HG03060 (cell line): ENCODE measurements around the gene DIP2B.

Source experiments
- ATAC-seq: cut with Tn5 transposase; IDR thresholded peaks from one replicate; pipeline ENCODE4 v1.9.1; 2021; ENCODE audit warnings: low read depth, moderate number of reproducible peaks; ENCODE audit not compliant: unreplicated experiment

Gene DIP2B

GRCh38 chr12:50573271-50573670, 68.5 kb downstream of the DIP2B start:
- ATAC-seq, result no peak

- no peak for ATAC-seq
These were observed 70.0 kb downstream of the DIP2B start for GRCh38 chr12:50574601-50575348.

- peak; percentile 52 for ATAC-seq
These were observed 75.0 kb downstream of the DIP2B start for GRCh38 chr12:50579757-50580267.

GRCh38 chr12:50580436-50580835, 75.7 kb downstream of the DIP2B start:
- ATAC-seq, result no peak

GRCh38 chr12:50581226-50582184, 76.7 kb downstream of the DIP2B start:
- ATAC-seq, result no peak

- no peak for ATAC-seq
These were observed 79.3 kb downstream of the DIP2B start for GRCh38 chr12:50584135-50584534.

- ATAC-seq, result no peak
These were observed 85.1 kb downstream of the DIP2B start for GRCh38 chr12:50589650-50590435.

- no peak for ATAC-seq
These were observed 86.1 kb downstream of the DIP2B start for GRCh38 chr12:50590869-50591268.

GRCh38 chr12:50595667-50596066, 90.9 kb downstream of the DIP2B start:
- no peak for ATAC-seq

GRCh38 chr12:50597200-50598195, 92.7 kb downstream of the DIP2B start:
- no peak for ATAC-seq

- ATAC-seq, result no peak
These were observed 93.6 kb downstream of the DIP2B start for GRCh38 chr12:50598321-50598862.

GRCh38 chr12:50599366-50600095, 94.7 kb downstream of the DIP2B start:
- no peak for ATAC-seq

GRCh38 chr12:50600364-50600763, 95.6 kb downstream of the DIP2B start:
- ATAC-seq, result no peak

GRCh38 chr12:50603817-50604639, 99.2 kb downstream of the DIP2B start:
- no peak for ATAC-seq

- no peak for ATAC-seq
These were observed 99.8 kb downstream of the DIP2B start for GRCh38 chr12:50604640-50604920.

GRCh38 chr12:50606675-50607375, 102.0 kb downstream of the DIP2B start:
- no peak for ATAC-seq

GRCh38 chr12:50609292-50609874, 104.6 kb downstream of the DIP2B start:
- ATAC-seq, result no peak
